Esophagus muscularis mucosa (tissue), 4 donors: ENCODE results near the gene TRABD2B. TPM values are rescaled to one million over a fixed set of nuclear protein-coding genes. Genes with fewer than 3 reads are reported as not detected.

Experiments used
- DNase-seq: peaks from one replicate; pipeline ENCODE4 v3.0.0-alpha.2; 2017; ENCODE audit errors: extremely low spot score
- H3K27ac ChIP-seq, 4 donors: fragments of 200-600 bp; sonication (generic); replicated peaks in 1 of 4; 1 replicate in 3 of 4; 2 replicates in 1 of 4; pipeline ENCODE4 v1.5.1; 2016 to 2019; ENCODE audit warnings: mild to moderate bottlenecking in 1 of 4
- H3K27me3 ChIP-seq, 4 donors: fragments of 200-600 bp; sonication (generic); one replicate each; pipeline versions ENCODE4 v1.5.1 to v1.6.0; 2016 to 2019
- H3K36me3 ChIP-seq, 4 donors: fragments of 200-600 bp; sonication (generic); one replicate each; pipeline ENCODE4 v1.5.1; 2016 to 2019
- H3K4me1 ChIP-seq, 4 donors: fragments of 200-600 bp; sonication (generic); one replicate each; pipeline ENCODE4 v1.5.1; 2016 to 2019
- H3K4me3 ChIP-seq, 4 donors: fragments of 200-600 bp; sonication (generic); 1 replicate in 2 of 4; 2 replicates in 2 of 4; pipeline ENCODE4 v1.5.1; 2016 to 2019; ENCODE audit warnings: mild to moderate bottlenecking in 4 of 4, moderate library complexity in 1 of 4
- H3K9me3 ChIP-seq, 4 donors: fragments of 200-600 bp; sonication (generic); 1 replicate in 3 of 4; 2 replicates in 1 of 4; pipeline ENCODE4 v1.5.1; 2016 to 2019
- CTCF ChIP-seq, 3 experiments: fragments of 200-600 bp in 2 of 3; fragments of 450-650 bp in 1 of 3; sonication (generic) in 2 of 3; IDR thresholded peaks; one replicate each; pipeline ENCODE4 v1.5.1; 2017 to 2019; ENCODE audit warnings: antibody characterized with exemption in 3 of 3, mild to moderate bottlenecking in 2 of 3, moderate library complexity in 1 of 3
- EP300 ChIP-seq: sonication (generic); formaldehyde crosslinking; IDR thresholded peaks from one replicate; pipeline ENCODE4 v1.6.1; 2017; ENCODE audit warnings: antibody characterized with exemption
- POLR2A ChIP-seq: fragments of 450-650 bp; IDR thresholded peaks from one replicate; pipeline ENCODE4 v1.6.1; 2017; ENCODE audit warnings: antibody characterized with exemption, moderate library complexity, mild to moderate bottlenecking, low read depth
- POLR2AphosphoS5 ChIP-seq, 2 donors: sonication (generic); formaldehyde crosslinking; IDR thresholded peaks; one replicate each; pipeline ENCODE4 v1.6.1; 2017; ENCODE audit warnings: antibody characterized with exemption in 2 of 2
- WGBS: methylation state at CpG from one replicate; pipeline ENCODE4 v1.1.5; 2018; 5-methylcytosine and 5-hydroxymethylcytosine counted together
- intact Hi-C: fragments of 100-400 bp; cut with DNase I; formaldehyde crosslinking; loops from one replicate; pipeline ENCODE4 v1.15.1; 2023
- total RNA-seq, 4 donors: library from RNA; depleted of rRNA; stranded (reverse); fragments of >200 nt; gene quantifications; one replicate each; pipeline versions ENCODE4 v1.1.0 to v1.2.1, GENCODE V29; 2016

Gene TRABD2B
- total RNA-seq, 4 donors from 2014 or later, result 4.0 to 7.6 (median 4.1) TPM

GRCh38 chr1:47969478-47969877 lies 27.7 kb downstream of the TRABD2B start:
- intact Hi-C loops, result no loop called here
- TF ChIP-seq POLR2AphosphoS5 (IDR thresholded peaks at IDR 0.05) (no peak), CTCF (IDR thresholded peaks at IDR 0.05) (no peak), POLR2A (no peak), EP300 (no peak)
- H3K27ac ChIP-seq, result no peak overlapping the region
- H3K27me3 ChIP-seq, result no peaks in the 10 kb centered on the region
- DNase-seq, result no peak
- H3K4me1 ChIP-seq, result peaks cover 0 to 10% (median 5%) of the 10 kb centered on the region in 4 donors
- no peaks in the 10 kb centered on the region for H3K9me3 ChIP-seq
- WGBS, result 78% methylated on average over 3 of the region's 3 CpGs
- no peak overlapping the region for H3K4me3 ChIP-seq
- H3K36me3 ChIP-seq, result no peaks in the 10 kb centered on the region

GRCh38 chr1:47968556-47968888 lies 28.7 kb downstream of the TRABD2B start:
- no peaks in the 10 kb centered on the region for H3K27me3 ChIP-seq
- WGBS, result 94% methylated on average over 3 of the region's 3 CpGs
- DNase-seq, result no peak
- H3K27ac ChIP-seq, result no peak overlapping the region
- no peak overlapping the region for H3K4me3 ChIP-seq
- H3K36me3 ChIP-seq, result no peaks in the 10 kb centered on the region
- H3K9me3 ChIP-seq, result no peaks in the 10 kb centered on the region
- intact Hi-C loops, result no loop called here
- TF ChIP-seq POLR2A (no peak), EP300 (no peak), POLR2AphosphoS5 (IDR thresholded peaks at IDR 0.05) (no peak), CTCF (IDR thresholded peaks at IDR 0.05) (no peak)
- peaks cover 6 to 19% (median 15%) of the 10 kb centered on the region in 4 donors for H3K4me1 ChIP-seq

- Histone ChIP-seq H3K27ac (no peak overlapping the region), H3K27me3 (no peaks in the 10 kb centered on the region), H3K4me1 (peaks cover 8 to 23% (median 19%) of the 10 kb centered on the region in 4 donors), H3K9me3 (no peaks in the 10 kb centered on the region), H3K4me3 (no peak overlapping the region), H3K36me3 (no peaks in the 10 kb centered on the region)
- no peak for TF ChIP-seq POLR2AphosphoS5 (IDR thresholded peaks at IDR 0.05)
- no peak for TF ChIP-seq CTCF (IDR thresholded peaks at IDR 0.05)
- no peak for TF ChIP-seq POLR2A
- no peak for TF ChIP-seq EP300
- intact Hi-C loops, result no loop called here
- 70% methylated on average over 7 of the region's 7 CpGs for WGBS
- no peak for DNase-seq
Measured at GRCh38 chr1:47967864-47968555, 29.2 kb downstream of the TRABD2B start.

GRCh38 chr1:47965816-47966215 lies 31.4 kb downstream of the TRABD2B start:
- Histone ChIP-seq H3K27me3 (no peaks in the 10 kb centered on the region), H3K27ac (no peak overlapping the region), H3K4me1 (peaks cover 8 to 24% (median 23%) of the 10 kb centered on the region in 4 donors), H3K4me3 (no peak overlapping the region), H3K36me3 (no peaks in the 10 kb centered on the region), H3K9me3 (no peaks in the 10 kb centered on the region)
- DNase-seq, result no peak
- TF ChIP-seq EP300, result no peak
- TF ChIP-seq POLR2A, result no peak
- TF ChIP-seq CTCF (IDR thresholded peaks at IDR 0.05), result no peak
- TF ChIP-seq POLR2AphosphoS5 (IDR thresholded peaks at IDR 0.05), result no peak
- intact Hi-C loops, result no loop called here
- WGBS, result 94% methylated on average over 3 of the region's 4 CpGs

- Histone ChIP-seq H3K27ac (peak overlapping the region in 2 of 4 donors; percentile 49 to 72), H3K27me3 (no peaks in the 10 kb centered on the region), H3K36me3 (no peaks in the 10 kb centered on the region), H3K4me1 (peaks cover 8 to 24% (median 23%) of the 10 kb centered on the region in 4 donors), H3K4me3 (no peak overlapping the region), H3K9me3 (no peaks in the 10 kb centered on the region)
- TF ChIP-seq POLR2AphosphoS5 (IDR thresholded peaks at IDR 0.05), result no peak
- DNase-seq, result no peak
- WGBS, result 71% methylated on average over 5 of the region's 5 CpGs
- intact Hi-C loops, result no loop called here
Measured at GRCh38 chr1:47964636-47965035, 32.5 kb downstream of the TRABD2B start.
